ENCODE data around the gene LMAN2L. TPM values are rescaled to one million over a fixed set of nuclear protein-coding genes. Genes with fewer than 3 reads are reported as not detected.

The LMAN2L gene
- total RNA-seq, 1 experiment from 2014 or later = 24.0 TPM

DNA sequence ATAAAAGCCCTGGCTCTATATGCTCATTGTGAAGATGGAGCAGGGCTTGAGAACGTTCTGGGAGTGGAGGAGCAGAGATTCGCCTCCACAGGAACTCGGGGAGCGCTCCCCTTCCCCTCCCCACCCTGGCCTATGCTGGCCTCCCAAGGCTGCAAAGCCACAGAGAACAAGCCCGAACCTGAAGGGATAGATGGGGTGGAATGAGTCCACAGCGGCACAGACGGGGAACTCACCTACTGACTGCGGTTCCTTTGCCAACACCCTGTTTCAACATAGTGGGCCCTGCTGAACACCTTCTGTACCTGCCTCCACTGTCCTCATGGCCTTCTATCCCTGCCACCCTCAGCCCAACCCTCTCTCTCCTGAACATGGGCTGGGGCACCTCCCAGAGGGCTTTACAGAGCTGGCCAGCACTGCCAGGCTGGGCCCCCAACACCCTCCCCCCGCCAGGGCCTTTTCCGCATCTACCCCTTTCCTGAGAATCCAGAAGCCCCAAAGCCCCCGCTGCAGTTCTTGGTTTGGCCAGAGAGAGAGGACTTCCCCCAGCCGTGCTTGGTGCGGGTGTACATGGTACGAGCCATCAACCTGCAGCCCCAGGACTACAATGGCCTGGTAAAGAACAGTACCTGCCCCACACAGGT lies 41.5 kb downstream of the LMAN2L start:
- DNase-seq (ENCODE audit: low spot score) = no peak
- intact Hi-C loops (cut with micrococcal nuclease; ENCODE audit: unreplicated experiment) = no loop called here
- Histone ChIP-seq H3K4me3 (ENCODE audit: low read depth, low read length, poor library complexity, severe bottlenecking) (no peak overlapping the region), H3K27ac (ENCODE audit: low read depth, low read length, poor library complexity, severe bottlenecking) (no peak overlapping the region), H3K27me3 (replicated peaks; ENCODE audit: insufficient read depth, low read depth, low read length, poor library complexity) (no peaks in the 10 kb centered on the region), H3K9me3 (ENCODE audit: low read depth, low read length, poor library complexity, severe bottlenecking) (no peaks in the 10 kb centered on the region), H3K36me3 (ENCODE audit: insufficient read depth, low read length, poor library complexity, severe bottlenecking) (no peaks in the 10 kb centered on the region), H3K4me1 (ENCODE audit: insufficient read depth, low read length, poor library complexity, severe bottlenecking) (no peaks in the 10 kb centered on the region)
- CTCF ChIA-PET = no interaction called here
- POLR2A ChIA-PET (ENCODE audit: low non-redundant PET) = no interaction called here
- TF ChIP-seq EZH2 (IDR thresholded peaks at IDR 0.05; ENCODE audit: borderline replicate concordance, low read depth, low read length, poor library complexity, severe bottlenecking) = no peak
- TF ChIP-seq CTCF (conservative IDR thresholded peaks at IDR 0.05; ENCODE audit: low read depth, low read length) = no peak
- no TSS peak for BruUV-seq (replicated peaks)

- Histone ChIP-seq H3K27ac (ENCODE audit: low read depth, low read length, poor library complexity, severe bottlenecking) (no peak overlapping the region), H3K4me1 (ENCODE audit: insufficient read depth, low read length, poor library complexity, severe bottlenecking) (no peaks in the 10 kb centered on the region), H3K9me3 (ENCODE audit: low read depth, low read length, poor library complexity, severe bottlenecking) (no peaks in the 10 kb centered on the region), H3K27me3 (replicated peaks; ENCODE audit: insufficient read depth, low read depth, low read length, poor library complexity) (no peaks in the 10 kb centered on the region), H3K36me3 (ENCODE audit: insufficient read depth, low read length, poor library complexity, severe bottlenecking) (no peaks in the 10 kb centered on the region), H3K4me3 (ENCODE audit: low read depth, low read length, poor library complexity, severe bottlenecking) (no peak overlapping the region)
- ChIA-PET POLR2A (ENCODE audit: low non-redundant PET) (interaction anchor here (0.5 kb wide), 1 partner anchor 25 kb away, joined by 7 read pairs; no protein-coding TSS in a partner anchor), CTCF (no interaction called here)
- intact Hi-C loops (cut with micrococcal nuclease; ENCODE audit: unreplicated experiment) = no loop called here
- TF ChIP-seq EZH2 (IDR thresholded peaks at IDR 0.05; ENCODE audit: borderline replicate concordance, low read depth, low read length, poor library complexity, severe bottlenecking) (no peak), CTCF (conservative IDR thresholded peaks at IDR 0.05; ENCODE audit: low read depth, low read length) (no peak)
- no TSS peak for BruUV-seq (replicated peaks)
- no peak for DNase-seq (ENCODE audit: low spot score)
These were observed 42.4 kb downstream of the LMAN2L start for GRCh38 chr2:96697476-96697875.

DNA sequence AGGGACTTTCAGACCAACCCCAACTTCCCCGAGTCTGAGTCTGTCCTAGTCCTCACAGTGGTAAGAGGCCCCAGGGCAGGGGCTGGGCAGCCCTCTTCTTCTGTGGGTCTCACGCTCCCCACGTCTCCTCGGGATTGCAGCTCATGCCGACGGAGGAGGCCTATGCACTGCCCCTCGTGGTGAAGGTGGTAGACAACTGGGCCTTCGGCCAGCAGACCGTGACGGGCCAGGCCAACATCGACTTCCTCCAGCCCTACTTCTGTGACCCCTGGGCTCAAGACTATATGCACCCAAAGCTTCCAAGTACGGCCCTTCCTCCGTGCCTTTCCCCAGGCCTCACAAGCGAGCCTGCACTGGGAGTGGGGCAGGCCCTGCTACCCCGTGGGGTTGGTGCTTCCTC lies 44.3 kb downstream of the LMAN2L start:
- no TSS peak for BruUV-seq (replicated peaks)
- Histone ChIP-seq H3K27ac (ENCODE audit: low read depth, low read length, poor library complexity, severe bottlenecking) (no peak overlapping the region), H3K36me3 (ENCODE audit: insufficient read depth, low read length, poor library complexity, severe bottlenecking) (no peaks in the 10 kb centered on the region), H3K27me3 (replicated peaks; ENCODE audit: insufficient read depth, low read depth, low read length, poor library complexity) (no peaks in the 10 kb centered on the region), H3K9me3 (ENCODE audit: low read depth, low read length, poor library complexity, severe bottlenecking) (no peaks in the 10 kb centered on the region), H3K4me3 (ENCODE audit: low read depth, low read length, poor library complexity, severe bottlenecking) (no peak overlapping the region), H3K4me1 (ENCODE audit: insufficient read depth, low read length, poor library complexity, severe bottlenecking) (no peaks in the 10 kb centered on the region)
- ChIA-PET CTCF (no interaction called here), POLR2A (ENCODE audit: low non-redundant PET) (no interaction called here)
- no peak for DNase-seq (ENCODE audit: low spot score)
- no peak for TF ChIP-seq EZH2 (IDR thresholded peaks at IDR 0.05; ENCODE audit: borderline replicate concordance, low read depth, low read length, poor library complexity, severe bottlenecking)
- TF ChIP-seq CTCF (conservative IDR thresholded peaks at IDR 0.05; ENCODE audit: low read depth, low read length) = no peak
- intact Hi-C loops (cut with micrococcal nuclease; ENCODE audit: unreplicated experiment) = no loop called here

Measured in A673 (cell line).